Panc1 (cell line): ENCODE data around the gene FLYWCH2. TPM values are rescaled to one million over a fixed set of nuclear protein-coding genes. Genes with fewer than 3 reads are reported as not detected.

Source experiments
- ATAC-seq: fragments of 200-7000 bp; cut with Tn5 transposase; 2 replicates; pipeline ENCODE4 v1.9.1; 2020; ENCODE audit warnings: mild to moderate bottlenecking, moderate library complexity
- BruUV-seq: library from RNA; stranded (reverse); fragments of 400-500 nt; replicated peaks from 2 replicates; lab custom pipeline; 2021; lab: Mats Ljungman, UMichigan
- CTCF ChIA-PET: fragments of 300-600 bp; sonication (Branson Sonifier 250); formaldehyde crosslinking; loops from one replicate; lab custom pipeline; 2022; ENCODE audit warnings: antibody characterized with exemption; lab: Charles Lee
- POLR2A ChIA-PET: fragments of 300-600 bp; sonication (Branson Sonifier 250); formaldehyde crosslinking; loops from one replicate; lab custom pipeline; 2022; ENCODE audit warnings: antibody characterized with exemption; lab: Charles Lee
- DNase-seq: peaks from one replicate; pipeline ENCODE4 v3.0.0-alpha.2; 2010; ENCODE audit warnings: low read depth, low spot score
- H3K27ac ChIP-seq: 2 replicates; pipeline ENCODE4 v1.5.1; 2011; ENCODE audit warnings: mild to moderate bottlenecking, low read length, inconsistent platforms
- H3K27me3 ChIP-seq: fragments of 200-500 bp; sonication (Bioruptor generic); 2 replicates; pipeline ENCODE4 v1.6.0; 2014; ENCODE audit warnings: low read length, inconsistent platforms; ENCODE audit not compliant: control insufficient read depth, insufficient read depth
- H3K36me3 ChIP-seq: fragments of 200-500 bp; sonication (Bioruptor generic); 2 replicates; pipeline ENCODE4 v1.5.1; 2014; ENCODE audit warnings: inconsistent platforms, mild to moderate bottlenecking, low read length, moderate library complexity; ENCODE audit not compliant: control insufficient read depth, insufficient read depth
- H3K4me1 ChIP-seq: 2 replicates; pipeline ENCODE4 v1.5.1; 2011; ENCODE audit warnings: inconsistent platforms, mild to moderate bottlenecking, low read length, moderate library complexity; ENCODE audit not compliant: control insufficient read depth, insufficient read depth
- H3K4me3 ChIP-seq, 2 experiments: 2 replicates each; pipeline ENCODE4 v1.5.1; 2011 to 2012; ENCODE audit warnings: low read depth in 2 of 2, low read length in 2 of 2, mild to moderate bottlenecking in 2 of 2, inconsistent platforms in 1 of 2, moderate library complexity in 1 of 2
- H3K9me3 ChIP-seq: fragments of 200-500 bp; sonication (Bioruptor generic); 2 replicates; pipeline ENCODE4 v1.5.1; 2014; ENCODE audit warnings: low read depth, mild to moderate bottlenecking, inconsistent platforms, low read length, moderate library complexity; ENCODE audit not compliant: control insufficient read depth, insufficient read depth
- CTCF ChIP-seq: fragments of 450-650 bp; IDR thresholded peaks from 2 replicates; pipeline ENCODE4 v1.5.1; 2017; ENCODE audit warnings: mild to moderate bottlenecking
- POLR2AphosphoS5 ChIP-seq: IDR thresholded peaks from 2 replicates; pipeline ENCODE4 v1.6.1; 2012; ENCODE audit warnings: mild to moderate bottlenecking, low read depth, low read length, moderate library complexity
- REST ChIP-seq, 2 experiments: IDR thresholded peaks; 2 replicates each; pipeline ENCODE4 v1.6.1; 2011 to 2012; ENCODE audit warnings: low read depth in 2 of 2, control low read depth in 1 of 2, low read length in 1 of 2, mild to moderate bottlenecking in 1 of 2, moderate library complexity in 1 of 2; ENCODE audit not compliant: insufficient read depth in 1 of 2
- SIN3A ChIP-seq: IDR thresholded peaks from 2 replicates; pipeline ENCODE4 v1.6.1; 2012; ENCODE audit warnings: low read depth, mild to moderate bottlenecking, low read length, moderate library complexity, borderline replicate concordance; ENCODE audit not compliant: insufficient read depth
- TCF7L2 ChIP-seq: IDR thresholded peaks from 2 replicates; pipeline ENCODE4 v1.6.1; 2011; ENCODE audit warnings: mild to moderate bottlenecking, low read depth, low read length, inconsistent platforms
- in situ Hi-C: cut with HindIII; loops from 2 replicates; pipeline ENCODE4 v1.10.0; 2016; ENCODE audit warnings: low sequenced_read_pairs, low pct_unique_long_range_greater_than_20kb
- intact Hi-C: fragments of 100-400 bp; cut with micrococcal nuclease; formaldehyde crosslinking; loops from one replicate; pipeline ENCODE4 v1.10.0; 2022; ENCODE audit not compliant: unreplicated experiment
- total RNA-seq: library from RNA; stranded (reverse); gene quantifications from one replicate; pipeline ENCODE4 v1.2.1, GENCODE V29; 2021; ENCODE audit not compliant: unreplicated experiment

The FLYWCH2 gene
- total RNA-seq, 1 experiment from 2014 or later: 77.3 TPM

- no peaks in the 10 kb centered on the region for H3K27me3 ChIP-seq
- ATAC-seq (peak; percentile 97), DNase-seq (peak; percentile 84)
- no peaks in the 10 kb centered on the region for H3K9me3 ChIP-seq
- intact Hi-C loops (loop anchor here (1.0 kb wide), 1 partner anchor 29 kb away; no protein-coding TSS in a partner anchor), in situ Hi-C loops (no loop called here)
- TSS peak; percentile 99 for BruUV-seq
- peaks cover 16% of the 10 kb centered on the region for H3K4me1 ChIP-seq
- CTCF ChIA-PET: interaction anchor here (0.6 to 1.8 kb wide), 8 partner anchors 10 to 47 kb away, joined by 3 to 13 read pairs (median 4); partner anchors contain the start of gene FLYWCH2
- H3K27ac ChIP-seq: peak overlapping the region; percentile 98
- POLR2A ChIA-PET: interaction anchor here (0.7 to 1.0 kb wide), 3 partner anchors 30 to 91 kb away, joined by 3 to 4 read pairs (median 4); no protein-coding TSS in a partner anchor
- H3K36me3 ChIP-seq: no peaks in the 10 kb centered on the region
- TF ChIP-seq CTCF (peak; percentile 97), SIN3A (peak; percentile 45; the same call in 1 of the 2 replicates), REST (IDR thresholded peaks at IDR 0.05; ENCODE audit: insufficient read depth in 1 of 2, low read depth in 2 of 2, low read length in 1 of 2) (no peak), POLR2AphosphoS5 (peak; percentile 85), TCF7L2 (peak; percentile 83)
- peak overlapping the region; percentile 53 to 62 for H3K4me3 ChIP-seq
These were observed 14.8 kb upstream of the FLYWCH2 start for GRCh38 chr16:2867987-2868789.

- intact Hi-C loops: no loop called here
- in situ Hi-C loops: no loop called here
- DNase-seq (no peak), ATAC-seq (no peak)
- Histone ChIP-seq H3K27me3 (no peaks in the 10 kb centered on the region), H3K36me3 (no peaks in the 10 kb centered on the region), H3K4me1 (peaks cover 23% of the 10 kb centered on the region), H3K9me3 (no peaks in the 10 kb centered on the region), H3K27ac (0 out of 2 replicates have a peak overlapping the region, but pooled peaks have one; percentile 11), H3K4me3 (no peak overlapping the region)
- ChIA-PET POLR2A (no interaction called here), CTCF (interaction anchor here (1.4 kb wide), 1 partner anchor 32 kb away, joined by 4 read pairs; no protein-coding TSS in a partner anchor)
- BruUV-seq: no TSS peak
- TF ChIP-seq TCF7L2 (no peak), REST (IDR thresholded peaks at IDR 0.05; ENCODE audit: insufficient read depth in 1 of 2, low read depth in 2 of 2, low read length in 1 of 2) (no peak), CTCF (no peak), SIN3A (no peak), POLR2AphosphoS5 (no peak)
These were observed 11.1 kb upstream of the FLYWCH2 start for GRCh38 chr16:2871926-2872325.
